HG03097 (cell line): ENCODE results near the gene TLCD2.
A peak's percentile ranks its signal among the peaks of the same experiment; 100 is the strongest.
"Not testable (repeated sequence)": the region's sequence is repeated elsewhere in the genome, so short reads cannot be mapped to it uniquely, and the experiment has no call there.

Experiments used
- ATAC-seq: cut with Tn5 transposase; IDR thresholded peaks from one replicate; pipeline ENCODE4 v1.9.1; 2021; ENCODE audit not compliant: unreplicated experiment, low FRiP score

TLCD2 gene

GRCh38 chr17:1736348-1737281, 26.4 kb upstream of the TLCD2 start:
- no peak for ATAC-seq

GRCh38 chr17:1735834-1736347, 25.7 kb upstream of the TLCD2 start:
- no peak for ATAC-seq

- no peak for ATAC-seq
These were observed 25.2 kb upstream of the TLCD2 start for GRCh38 chr17:1735418-1735817.

GRCh38 chr17:1733759-1734158, 23.6 kb upstream of the TLCD2 start:
- no peak for ATAC-seq

- ATAC-seq: no peak
These were observed 22.7 kb upstream of the TLCD2 start for GRCh38 chr17:1732833-1733321.

GRCh38 chr17:1732241-1732832, 22.2 kb upstream of the TLCD2 start:
- ATAC-seq: no peak

GRCh38 chr17:1731194-1731506, 21.0 kb upstream of the TLCD2 start:
- no peak for ATAC-seq

GRCh38 chr17:1730326-1731193, 20.4 kb upstream of the TLCD2 start:
- ATAC-seq: no peak

GRCh38 chr17:1729966-1730325, 19.8 kb upstream of the TLCD2 start:
- ATAC-seq: no peak

- no peak for ATAC-seq
These were observed 17.9 kb upstream of the TLCD2 start for GRCh38 chr17:1727876-1728630.

GRCh38 chr17:1727258-1727789, 17.1 kb upstream of the TLCD2 start:
- no peak for ATAC-seq

GRCh38 chr17:1726626-1727257, 16.6 kb upstream of the TLCD2 start:
- no peak for ATAC-seq

GRCh38 chr17:1725642-1726511, 15.7 kb upstream of the TLCD2 start:
- no peak for ATAC-seq

- ATAC-seq: peak; percentile 28
These were observed 14.9 kb upstream of the TLCD2 start for GRCh38 chr17:1724869-1725641.

- ATAC-seq: peak; percentile 37
These were observed 14.2 kb upstream of the TLCD2 start, which contains the start of gene WDR81 for GRCh38 chr17:1724351-1724868. Gene WDR81 (plus strand): TSS chr17:1724704. CDS start chr17:1724960, 256 bp downstream.

GRCh38 chr17:1722022-1722421, 11.8 kb upstream of the TLCD2 start:
- ATAC-seq: not testable (repeated sequence)

GRCh38 chr17:1720856-1721386, 10.7 kb upstream of the TLCD2 start:
- no peak for ATAC-seq
